IMR-90 (cell line): ENCODE data around the gene TMEM139. TPM values are rescaled to one million over a fixed set of nuclear protein-coding genes. Genes with fewer than 3 reads are reported as not detected.

Experiments
- ATAC-seq: fragments of 200-7000 bp; cut with Tn5 transposase; 2 replicates; pipeline ENCODE4 v1.9.1; 2020; ENCODE audit warnings: low read depth, mild to moderate bottlenecking, moderate library complexity
- BruUV-seq: library from RNA; stranded (reverse); fragments of 400-500 nt; replicated peaks from 2 replicates; lab custom pipeline; 2021; lab: Mats Ljungman, UMichigan
- CTCF ChIA-PET: fragments of 300-600 bp; formaldehyde crosslinking; extraction: SDS; loops from one replicate; lab custom pipeline; 2021; ENCODE audit warnings: antibody characterized with exemption; lab: Yijun Ruan, JAX
- POLR2A ChIA-PET: fragments of 300-600 bp; sonication (Branson Sonifier 250); formaldehyde crosslinking; loops from one replicate; lab custom pipeline; 2022; ENCODE audit warnings: antibody characterized with exemption; ENCODE audit not compliant: unreplicated experiment; lab: Charles Lee
- DNase-seq: peaks from one replicate; pipeline ENCODE4 v3.0.0; 2013
- H2AFZ ChIP-seq: replicated peaks from 2 replicates; pipeline ENCODE3; 2013; ENCODE audit warnings: low read length, mild to moderate bottlenecking; ENCODE audit not compliant: poor library complexity
- H2AK5ac ChIP-seq: 2 replicates; pipeline ENCODE4 v1.6.1; 2013; ENCODE audit warnings: low read depth, low read length, inconsistent platforms
- H2AK9ac ChIP-seq: replicated peaks from 2 replicates; pipeline ENCODE3; 2013; ENCODE audit warnings: mild to moderate bottlenecking, low read depth, low read length, moderate library complexity; ENCODE audit not compliant: poor library complexity
- H2BK120ac ChIP-seq: 2 replicates; pipeline ENCODE4 v1.6.1; 2013; ENCODE audit warnings: low read depth, low read length, inconsistent platforms
- H2BK15ac ChIP-seq: 3 replicates; pipeline ENCODE4 v1.6.1; 2013; ENCODE audit warnings: low read depth, low read length, inconsistent platforms
- H2BK20ac ChIP-seq: 2 replicates; pipeline ENCODE4 v1.6.1; 2013; ENCODE audit warnings: low read depth, mild to moderate bottlenecking, inconsistent platforms, low read length, moderate library complexity
- H2BK5ac ChIP-seq: 2 replicates; pipeline ENCODE4 v1.6.1; 2013; ENCODE audit warnings: mild to moderate bottlenecking, low read depth, low read length, inconsistent platforms; ENCODE audit not compliant: poor library complexity, severe bottlenecking
- H3K14ac ChIP-seq: replicated peaks from 2 replicates; pipeline ENCODE4 v1.6.1; 2013; ENCODE audit warnings: low read depth, low read length, inconsistent platforms
- H3K18ac ChIP-seq: 2 replicates; pipeline ENCODE4 v1.6.1; 2013; ENCODE audit warnings: low read depth, low read length, control low read depth
- H3K23ac ChIP-seq: 2 replicates; pipeline ENCODE4 v1.6.1; 2013; ENCODE audit warnings: low read depth, low read length, inconsistent platforms
- H3K27ac ChIP-seq: 2 replicates; pipeline ENCODE4 v1.5.1; 2013; ENCODE audit warnings: mild to moderate bottlenecking, control low read depth, low read length; ENCODE audit not compliant: insufficient read depth
- H3K27me3 ChIP-seq: 2 replicates; pipeline ENCODE4 v1.6.1; 2013; ENCODE audit warnings: low read length; ENCODE audit not compliant: control insufficient read depth, insufficient read depth
- H3K36me3 ChIP-seq: 2 replicates; pipeline ENCODE4 v1.6.1; 2013; ENCODE audit warnings: low read length, mixed read lengths; ENCODE audit not compliant: control insufficient read depth, insufficient read depth
- H3K4ac ChIP-seq: 2 replicates; pipeline ENCODE4 v1.6.1; 2013; ENCODE audit warnings: low read depth, low read length, inconsistent platforms
- H3K4me1 ChIP-seq: 2 replicates; pipeline ENCODE4 v1.6.1; 2013; ENCODE audit warnings: low read length, mixed read lengths; ENCODE audit not compliant: control insufficient read depth, insufficient read depth
- H3K4me2 ChIP-seq: 2 replicates; pipeline ENCODE4 v1.6.1; 2013; ENCODE audit warnings: low read depth, mild to moderate bottlenecking, control low read depth, low read length, moderate library complexity
- H3K4me3 ChIP-seq: 2 replicates; pipeline ENCODE4 v1.5.1; 2013; ENCODE audit warnings: low read depth, mild to moderate bottlenecking, control low read depth, low read length, moderate library complexity; ENCODE audit not compliant: insufficient read depth
- H3K56ac ChIP-seq: 2 replicates; pipeline ENCODE4 v1.6.1; 2013; ENCODE audit warnings: low read length, inconsistent platforms; ENCODE audit not compliant: insufficient read depth; ENCODE audit errors: extremely low read depth
- H3K79me1 ChIP-seq, 2 experiments: 2 replicates each; pipeline ENCODE4 v1.6.1; 2013; ENCODE audit warnings: low read length in 2 of 2, inconsistent platforms in 1 of 2, low read depth in 1 of 2
- H3K9ac ChIP-seq: 2 replicates; pipeline ENCODE4 v1.6.1; 2013; ENCODE audit warnings: low read depth, low read length, control low read depth
- H3K9me1 ChIP-seq: 2 replicates; pipeline ENCODE4 v1.6.1; 2013; ENCODE audit warnings: low read length, inconsistent platforms; ENCODE audit not compliant: insufficient read depth
- H3K9me3 ChIP-seq: 2 replicates; pipeline ENCODE4 v1.6.1; 2013; ENCODE audit warnings: low read length; ENCODE audit not compliant: control insufficient read depth, insufficient read depth
- H4K20me1 ChIP-seq: 2 replicates; pipeline ENCODE4 v1.6.1; 2013; ENCODE audit warnings: low read length, inconsistent platforms; ENCODE audit not compliant: insufficient read depth
- H4K5ac ChIP-seq: 2 replicates; pipeline ENCODE4 v1.6.1; 2013; ENCODE audit warnings: mild to moderate bottlenecking, low read depth, low read length, control low read depth
- H4K8ac ChIP-seq, 2 experiments: 2 replicates each; pipeline ENCODE4 v1.6.1; 2013; ENCODE audit warnings: low read depth in 2 of 2, low read length in 2 of 2, control low read depth in 1 of 2, inconsistent platforms in 1 of 2
- H4K91ac ChIP-seq: 2 replicates; pipeline ENCODE4 v1.6.1; 2013; ENCODE audit warnings: low read depth, low read length, inconsistent platforms; ENCODE audit not compliant: insufficient read depth
- CEBPB ChIP-seq: IDR thresholded peaks from 2 replicates; pipeline ENCODE4 v1.6.1; 2012; ENCODE audit warnings: low read depth, low read length, improper control_type of control experiment
- FOS ChIP-seq: fragments of 150-350 bp; IDR thresholded peaks from 2 replicates; pipeline ENCODE4 v1.6.1; 2016; ENCODE audit warnings: low read depth, low read length
- MAZ ChIP-seq: IDR thresholded peaks from 2 replicates; pipeline ENCODE4 v1.6.1; 2012; ENCODE audit warnings: low read depth, mild to moderate bottlenecking, low read length, improper control_type of control experiment, moderate library complexity, borderline replicate concordance
- MXI1 ChIP-seq: IDR thresholded peaks from 2 replicates; pipeline ENCODE4 v1.6.1; 2012; ENCODE audit warnings: low read depth, mild to moderate bottlenecking, low read length, moderate library complexity, borderline replicate concordance
- RCOR1 ChIP-seq: IDR thresholded peaks from 2 replicates; pipeline ENCODE4 v1.6.1; 2012; ENCODE audit warnings: mild to moderate bottlenecking, low read length, improper control_type of control experiment; ENCODE audit not compliant: insufficient replicate concordance
- RFX5 ChIP-seq: IDR thresholded peaks from 2 replicates; pipeline ENCODE4 v1.8.0; 2012; ENCODE audit warnings: low read depth, mild to moderate bottlenecking, low read length, moderate library complexity
- WGBS, 2 experiments: methylation state at CpG; one replicate each; pipeline versions ENCODE4 v1.1.5 to v1.1.7; 2013; ENCODE audit warnings: missing lambda C conversion rate in 2 of 2; ENCODE audit not compliant: insufficient read length in 1 of 2; ENCODE audit errors: extremely low coverage in 2 of 2; 5-methylcytosine and 5-hydroxymethylcytosine counted together
- dilution Hi-C: fragments of 300-500 bp; cut with HindIII; formaldehyde crosslinking; loops from one replicate; pipeline ENCODE4 v1.14.3; 2018; ENCODE audit warnings: low sequenced_read_pairs; ENCODE audit not compliant: unreplicated experiment
- in situ Hi-C: fragments of 300-500 bp; cut with MboI; formaldehyde crosslinking; loops from 3 replicates; pipeline ENCODE4 v1.14.3; 2019; ENCODE audit warnings: low sequenced_read_pairs, inconsistent platforms, mixed read lengths
- intact Hi-C: fragments of 100-400 bp; cut with micrococcal nuclease; formaldehyde crosslinking; loops from 2 replicates; pipeline ENCODE4 v1.10.0; 2022
- polyA plus RNA-seq, 3 experiments: library from polyadenylated mRNA; depleted of rRNA; stranded (reverse); fragments of >200 nt; gene quantifications; 2 replicates each; pipeline ENCODE4 v1.2.3, GENCODE V29; 2012; ENCODE audit warnings: low replicate concordance in 1 of 3
- total RNA-seq: library from RNA; depleted of rRNA; stranded (reverse); fragments of >200 nt; gene quantifications from 2 replicates; pipeline ENCODE4 v1.2.3, GENCODE V29; 2012
- TF ChIP-seq, protein P1 (sequence below): fragments of 150-350 bp; IDR thresholded peaks from 2 replicates; pipeline ENCODE4 v1.6.1; 2016; ENCODE audit warnings: low read depth, mild to moderate bottlenecking, low read length, moderate library complexity, borderline replicate concordance
- TF ChIP-seq, protein P2 (sequence below): conservative IDR thresholded peaks from 2 replicates; pipeline ENCODE4 v1.5.1; 2012; ENCODE audit warnings: mild to moderate bottlenecking, low read depth, low read length, improper control_type of control experiment

TMEM139 gene
- total and polyA plus RNA-seq, 2 of the 4 experiments (the other 2 are of a cell fraction), result 0.07 TPM; not detected in 1

DNA sequence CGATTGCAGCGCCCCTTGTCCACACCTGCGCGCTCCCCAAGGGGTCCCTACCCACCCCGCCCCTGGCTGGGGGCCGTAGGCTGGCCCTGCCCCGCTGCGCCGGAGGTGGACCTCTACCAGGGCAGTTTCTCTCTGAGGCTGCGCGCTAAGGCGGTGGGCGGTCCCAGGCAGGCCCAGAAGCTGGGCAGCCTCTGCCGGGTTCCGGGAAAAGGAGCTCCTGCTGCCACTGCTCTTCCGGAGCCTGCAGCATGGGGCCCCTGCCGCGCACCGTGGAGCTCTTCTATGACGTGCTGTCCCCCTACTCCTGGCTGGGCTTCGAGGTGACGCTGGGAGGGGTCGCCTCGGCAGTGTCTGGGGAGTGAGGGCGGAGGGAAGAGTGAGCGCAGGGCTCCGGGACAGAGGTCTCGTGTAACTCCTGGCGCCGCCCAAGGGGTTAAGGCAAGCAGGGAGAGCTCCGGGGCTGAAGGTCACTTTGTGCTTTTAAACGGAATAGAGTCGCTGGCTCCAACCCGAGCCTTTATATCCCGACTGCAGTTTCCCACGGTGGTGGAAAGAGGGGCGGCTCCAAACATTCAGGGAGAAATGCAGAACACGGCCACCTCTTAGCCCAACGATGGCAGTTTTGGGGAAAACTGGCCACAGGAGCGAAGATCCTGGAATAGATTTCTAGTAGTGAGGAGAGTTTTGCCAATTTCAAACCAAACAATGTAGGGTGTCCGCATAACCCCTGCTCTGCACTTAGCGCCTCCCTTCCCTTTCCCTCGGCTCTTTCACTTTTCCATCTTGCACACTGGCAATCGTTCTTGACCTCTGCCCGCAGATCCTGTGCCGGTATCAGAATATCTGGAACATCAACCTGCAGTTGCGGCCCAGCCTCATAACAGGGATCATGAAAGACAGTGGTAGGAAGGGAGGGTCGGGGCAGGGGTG is 21.2 kb upstream of the TMEM139 start, which contains the start of gene GSTK1:
GSTK1 (plus strand) TSS at position 176 of the 930 bp plus-strand sequence; CDS start at position 249, 73 bp downstream.
- peak within 1 kb of the TSS; percentile 82 for H2BK5ac ChIP-seq
- peak within 1 kb of the TSS; percentile 97 for H3K4me3 ChIP-seq
- H4K91ac ChIP-seq, result peak within 1 kb of the TSS; percentile 95
- H3K36me3 ChIP-seq, result peaks cover 12% of the 10 kb centered on the region
- H3K79me1 ChIP-seq, result peaks cover 0 to 17% of the 10 kb centered on the region in 2 experiments
- H3K9me3 ChIP-seq, result no peaks in the 10 kb centered on the region
- CTCF ChIA-PET, result interaction anchor here (1.2 to 1.6 kb wide), 3 partner anchors 23 to 143 kb away, joined by 3 to 10 read pairs (median 8); no protein-coding TSS in a partner anchor
- H2BK20ac ChIP-seq, result no peak within 1 kb of the TSS
- peak within 1 kb of the TSS; percentile 26 for H3K23ac ChIP-seq
- peak within 1 kb of the TSS; percentile 90 for H3K14ac ChIP-seq
- peak within 1 kb of the TSS; percentile 100 for H2AFZ ChIP-seq
- peak within 1 kb of the TSS; percentile 92 to 96 for H4K8ac ChIP-seq
- WGBS, 2 experiments, result 3% methylated on average over 17 of the region's 48 CpGs; no CpG with 5 or more reads in 1 of the 2 experiments
- peak within 1 kb of the TSS; percentile 97 for H2AK9ac ChIP-seq
- peak within 1 kb of the TSS; percentile 88 for H3K4me2 ChIP-seq
- H3K18ac ChIP-seq, result peak within 1 kb of the TSS; percentile 89
- ATAC-seq, result peak; percentile 99
- H3K4ac ChIP-seq, result peak within 1 kb of the TSS; percentile 97
- peak within 1 kb of the TSS; percentile 97 for H3K27ac ChIP-seq
- POLR2A ChIA-PET, result interaction anchor here (0.7 to 0.9 kb wide), 2 partner anchors 24 to 834 kb away, joined by 3 to 4 read pairs; partner anchors contain the start of gene CASP2
- dilution Hi-C loops, result no loop called here
- H3K9ac ChIP-seq, result peak within 1 kb of the TSS; percentile 98
- peak; percentile 54 for DNase-seq
- no peaks in the 10 kb centered on the region for H3K27me3 ChIP-seq
- H3K9me1 ChIP-seq, result peaks cover 4% of the 10 kb centered on the region; the same call in 1 of the 2 replicates
- no TSS peak for BruUV-seq
- peak within 1 kb of the TSS; percentile 97 for H4K5ac ChIP-seq
- H3K4me1 ChIP-seq, result peaks cover 2% of the 10 kb centered on the region
- in situ Hi-C loops, result no loop called here
- H2AK5ac ChIP-seq, result peak within 1 kb of the TSS; percentile 27; the same call in 1 of the 2 replicates
- H3K56ac ChIP-seq, result peak within 1 kb of the TSS; percentile 77
- peak within 1 kb of the TSS; percentile 79; the same call in 1 of the 3 replicates for H2BK15ac ChIP-seq
- intact Hi-C loops, result no loop called here
- TF ChIP-seq FOS, result no peak
- TF ChIP-seq MXI1, result peak; percentile 48; the same call in 1 of the 2 replicates
- TF ChIP-seq, protein P1, sequence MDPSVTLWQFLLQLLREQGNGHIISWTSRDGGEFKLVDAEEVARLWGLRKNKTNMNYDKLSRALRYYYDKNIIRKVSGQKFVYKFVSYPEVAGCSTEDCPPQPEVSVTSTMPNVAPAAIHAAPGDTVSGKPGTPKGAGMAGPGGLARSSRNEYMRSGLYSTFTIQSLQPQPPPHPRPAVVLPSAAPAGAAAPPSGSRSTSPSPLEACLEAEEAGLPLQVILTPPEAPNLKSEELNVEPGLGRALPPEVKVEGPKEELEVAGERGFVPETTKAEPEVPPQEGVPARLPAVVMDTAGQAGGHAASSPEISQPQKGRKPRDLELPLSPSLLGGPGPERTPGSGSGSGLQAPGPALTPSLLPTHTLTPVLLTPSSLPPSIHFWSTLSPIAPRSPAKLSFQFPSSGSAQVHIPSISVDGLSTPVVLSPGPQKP, result no peak
- TF ChIP-seq, protein P2, sequence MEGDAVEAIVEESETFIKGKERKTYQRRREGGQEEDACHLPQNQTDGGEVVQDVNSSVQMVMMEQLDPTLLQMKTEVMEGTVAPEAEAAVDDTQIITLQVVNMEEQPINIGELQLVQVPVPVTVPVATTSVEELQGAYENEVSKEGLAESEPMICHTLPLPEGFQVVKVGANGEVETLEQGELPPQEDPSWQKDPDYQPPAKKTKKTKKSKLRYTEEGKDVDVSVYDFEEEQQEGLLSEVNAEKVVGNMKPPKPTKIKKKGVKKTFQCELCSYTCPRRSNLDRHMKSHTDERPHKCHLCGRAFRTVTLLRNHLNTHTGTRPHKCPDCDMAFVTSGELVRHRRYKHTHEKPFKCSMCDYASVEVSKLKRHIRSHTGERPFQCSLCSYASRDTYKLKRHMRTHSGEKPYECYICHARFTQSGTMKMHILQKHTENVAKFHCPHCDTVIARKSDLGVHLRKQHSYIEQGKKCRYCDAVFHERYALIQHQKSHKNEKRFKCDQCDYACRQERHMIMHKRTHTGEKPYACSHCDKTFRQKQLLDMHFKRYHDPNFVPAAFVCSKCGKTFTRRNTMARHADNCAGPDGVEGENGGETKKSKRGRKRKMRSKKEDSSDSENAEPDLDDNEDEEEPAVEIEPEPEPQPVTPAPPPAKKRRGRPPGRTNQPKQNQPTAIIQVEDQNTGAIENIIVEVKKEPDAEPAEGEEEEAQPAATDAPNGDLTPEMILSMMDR, result no peak
- TF ChIP-seq RFX5, result no peak
- no peak for TF ChIP-seq CEBPB
- no peak for TF ChIP-seq MAZ
- TF ChIP-seq RCOR1, result no peak
- H4K20me1 ChIP-seq, result no peaks in the 10 kb centered on the region
- H2BK120ac ChIP-seq, result peak within 1 kb of the TSS; percentile 78; the same call in 1 of the 2 replicates
